Measurements from ENCODE around the gene SLC12A6. TPM values are rescaled to one million over a fixed set of nuclear protein-coding genes. Genes with fewer than 3 reads are reported as not detected.

SLC12A6 gene
- total and polyA plus RNA-seq, 4 experiments from 2014 or later = 1.8 to 72.0 (median 39.7) TPM

DNA sequence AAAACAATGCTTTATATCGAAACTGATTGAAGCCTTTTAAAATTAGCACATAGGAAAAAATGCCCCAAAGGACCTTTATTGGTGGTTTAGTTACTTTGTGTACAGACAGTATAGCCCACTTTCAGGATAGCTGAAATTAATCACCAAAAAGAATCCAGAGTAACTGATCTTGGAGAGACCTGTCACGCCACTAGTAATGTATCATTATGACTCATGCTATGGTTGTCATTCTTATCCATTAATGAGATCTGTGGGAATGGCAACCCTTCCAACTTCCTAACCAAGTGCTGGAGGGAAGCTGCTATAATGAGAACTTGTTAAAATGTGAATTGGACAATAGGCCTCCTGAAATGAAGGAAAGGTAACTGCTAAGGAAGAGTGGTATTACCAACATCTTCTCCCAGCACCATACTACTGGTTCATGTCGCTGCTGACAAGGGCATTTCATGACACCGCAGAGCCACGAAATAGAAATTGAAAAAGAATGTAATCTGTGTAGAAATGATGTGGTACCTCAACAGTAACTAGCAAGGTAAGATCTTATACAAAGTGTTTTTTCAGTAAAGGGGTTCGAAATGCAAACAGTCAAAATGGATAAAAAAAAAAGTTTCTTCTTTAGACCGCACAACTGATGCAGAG is 119.9 kb downstream of the SLC12A6 start:
- Mint-ChIP-seq H3K4me3 (no peak overlapping the region), H3K9me3 (peaks cover 0 to 2% (median 0%) of the 10 kb centered on the region in 8 donors), H3K36me3 (no peaks in the 10 kb centered on the region), H3K4me1 (no peaks in the 10 kb centered on the region), H3K27me3 (peaks cover 0 to 4% of the 10 kb centered on the region in 2 donors), H3K27ac (no peak overlapping the region)
- Histone ChIP-seq H3K4me3 (ENCODE audit: low read length in 2 of 2) (no peak overlapping the region), H3K9me3 (ENCODE audit: control insufficient read depth in 1 of 2, low read length in 2 of 2) (no peaks in the 10 kb centered on the region), H3K27me3 (ENCODE audit: insufficient read depth, low read length) (no peaks in the 10 kb centered on the region), H3K27ac (ENCODE audit: low read depth, low read length) (no peak overlapping the region), H3K36me3 (ENCODE audit: insufficient read depth, low read length) (no peaks in the 10 kb centered on the region), H3K4me1 (ENCODE audit: insufficient read depth, low read length) (no peaks in the 10 kb centered on the region)
- intact Hi-C loops (cut with micrococcal nuclease) = no loop called here
- ChIA-PET POLR2A (ENCODE audit: partially characterized antibody) (no interaction called here), CTCF (ENCODE audit: partially characterized antibody) (interaction anchor here (1.4 to 3.3 kb wide), 2 partner anchors 8 to 150 kb away, joined by 5 to 13 read pairs; partner anchors contain the start of genes KATNBL1 and LPCAT4)
- no peak for DNase-seq

DNA sequence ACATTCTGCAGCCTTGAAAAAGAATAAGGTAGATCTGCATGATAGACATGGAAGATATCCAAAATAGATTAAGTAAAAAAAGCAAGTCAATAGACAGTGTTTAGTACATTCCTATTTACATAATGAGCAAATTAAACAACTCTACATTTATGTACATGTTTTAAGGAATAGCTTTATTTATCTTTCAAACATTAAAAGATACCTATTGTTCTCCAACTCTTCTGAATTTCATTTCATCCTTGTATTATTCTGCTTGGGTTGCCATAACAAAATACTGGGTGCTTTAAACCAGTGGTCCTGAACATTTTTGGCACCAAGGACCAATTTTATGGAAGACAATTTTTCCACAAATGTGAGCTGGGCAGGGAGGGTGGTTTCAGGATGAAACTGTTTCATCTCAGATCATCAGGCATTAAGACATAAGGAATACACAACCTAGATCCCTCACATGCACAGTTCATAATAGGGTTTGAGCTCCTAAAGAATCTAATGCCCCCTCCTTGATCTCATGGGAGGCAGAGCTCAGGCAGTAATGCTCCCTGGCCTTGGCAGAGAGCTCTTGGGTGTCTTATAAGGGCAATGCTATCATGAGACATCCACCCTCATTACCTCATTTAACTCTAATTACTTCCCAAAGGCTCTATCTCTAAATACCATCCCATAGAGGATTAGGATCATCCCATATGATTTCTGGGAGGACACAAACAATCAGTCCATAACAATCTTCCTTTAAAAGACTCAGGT is 120.9 kb downstream of the SLC12A6 start:
- Histone ChIP-seq H3K9me3 (ENCODE audit: control insufficient read depth in 1 of 2, low read length in 2 of 2) (no peaks in the 10 kb centered on the region), H3K36me3 (ENCODE audit: insufficient read depth, low read length) (no peaks in the 10 kb centered on the region), H3K4me1 (ENCODE audit: insufficient read depth, low read length) (no peaks in the 10 kb centered on the region), H3K4me3 (ENCODE audit: low read length in 2 of 2) (no peak overlapping the region), H3K27me3 (ENCODE audit: insufficient read depth, low read length) (no peaks in the 10 kb centered on the region), H3K27ac (ENCODE audit: low read depth, low read length) (no peak overlapping the region)
- DNase-seq = no peak
- POLR2A ChIA-PET (ENCODE audit: partially characterized antibody) = interaction anchor here (0.5 kb wide), 1 partner anchor 7 kb away, joined by 3 read pairs; no protein-coding TSS in a partner anchor
- peaks cover 0 to 4% of the 10 kb centered on the region in 2 donors for H3K27me3 Mint-ChIP-seq
- H3K36me3 Mint-ChIP-seq = no peaks in the 10 kb centered on the region
- no peaks in the 10 kb centered on the region for H3K9me3 Mint-ChIP-seq
- CTCF ChIA-PET (ENCODE audit: partially characterized antibody) = interaction anchor here (1.1 to 1.8 kb wide), 2 partner anchors 114 to 154 kb away, joined by 3 to 4 read pairs; no protein-coding TSS in a partner anchor
- no peak overlapping the region for H3K27ac Mint-ChIP-seq
- no peak overlapping the region for H3K4me3 Mint-ChIP-seq
- H3K4me1 Mint-ChIP-seq = no peaks in the 10 kb centered on the region
- intact Hi-C loops (cut with micrococcal nuclease) = no loop called here

DNA sequence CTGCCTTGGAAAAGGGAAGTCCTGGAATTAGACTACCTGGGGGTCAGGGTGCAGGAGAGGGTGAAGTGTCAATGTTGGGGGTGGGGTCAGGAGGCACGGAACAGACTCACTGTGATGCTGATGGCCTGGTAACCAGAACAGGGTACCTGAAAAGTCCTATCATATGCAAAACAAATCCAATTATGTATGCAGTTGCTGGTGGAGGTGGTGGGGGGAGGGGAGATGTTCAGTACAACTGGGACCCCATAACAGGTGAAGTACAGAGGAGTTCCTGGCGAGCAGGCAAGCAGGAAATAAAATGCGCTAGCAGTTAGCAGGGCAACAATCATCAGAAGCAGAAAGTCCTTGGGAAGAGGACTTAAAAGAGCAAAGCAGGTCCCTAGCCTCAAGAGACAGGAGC is 123.4 kb downstream of the SLC12A6 start:
- CTCF ChIA-PET (ENCODE audit: partially characterized antibody) = no interaction called here
- H3K27ac Mint-ChIP-seq = peak overlapping the region in 1 of 7 donors; percentile 33
- intact Hi-C loops (cut with micrococcal nuclease) = no loop called here

DNA sequence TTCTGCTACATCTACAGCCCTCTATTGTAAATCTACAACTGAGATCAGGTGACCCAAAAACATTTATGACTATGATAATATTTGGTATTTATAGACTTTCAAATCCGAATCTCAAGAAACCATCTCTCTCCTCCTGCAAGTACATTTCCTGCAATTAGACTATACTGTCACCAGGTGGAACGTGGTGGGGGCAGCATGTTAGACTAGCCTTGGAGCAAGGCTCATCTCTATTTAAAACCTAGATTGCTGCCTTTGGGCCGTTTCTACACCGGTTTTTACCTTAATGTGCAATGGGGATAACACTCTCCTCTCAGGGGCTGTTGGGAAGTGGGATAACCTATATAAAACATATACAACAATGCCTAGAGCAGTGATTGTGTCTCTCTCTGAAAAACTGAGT is 123.9 kb downstream of the SLC12A6 start:
- Mint-ChIP-seq H3K9me3 (no peaks in the 10 kb centered on the region), H3K27me3 (peaks cover 0 to 4% of the 10 kb centered on the region in 2 donors), H3K36me3 (no peaks in the 10 kb centered on the region), H3K4me3 (no peak overlapping the region), H3K4me1 (peaks cover 4 to 13% (median 8%) of the 10 kb centered on the region in 4 donors), H3K27ac (peak overlapping the region in 1 of 7 donors; percentile 33)
- no peaks in the 10 kb centered on the region for H3K36me3 ChIP-seq (ENCODE audit: insufficient read depth, low read length)
- intact Hi-C loops (cut with micrococcal nuclease) = no loop called here
- ChIA-PET CTCF (ENCODE audit: partially characterized antibody) (interaction anchor here (1.2 to 6.0 kb wide), 3 partner anchors 11 to 152 kb away, joined by 5 to 118 read pairs (median 6); partner anchors contain the start of gene EMC4), POLR2A (ENCODE audit: partially characterized antibody) (no interaction called here)
- H3K27ac ChIP-seq (ENCODE audit: low read depth, low read length) = no peak overlapping the region
- H3K4me1 ChIP-seq (ENCODE audit: insufficient read depth, low read length) = peaks cover 7% of the 10 kb centered on the region
- H3K4me3 ChIP-seq (ENCODE audit: low read length in 2 of 2) = no peak overlapping the region
- DNase-seq = no peak
- no peaks in the 10 kb centered on the region for H3K27me3 ChIP-seq (ENCODE audit: insufficient read depth, low read length)
- H3K9me3 ChIP-seq (ENCODE audit: control insufficient read depth in 1 of 2, low read length in 2 of 2) = no peaks in the 10 kb centered on the region

More for the DNA sequence above, 123.4 kb downstream of the SLC12A6 start:
- peaks cover 0 to 4% of the 10 kb centered on the region in 2 donors for H3K27me3 Mint-ChIP-seq
- no peak for DNase-seq
- POLR2A ChIA-PET (ENCODE audit: partially characterized antibody) = no interaction called here
- no peaks in the 10 kb centered on the region for H3K36me3 Mint-ChIP-seq
- peaks cover 1 to 8% (median 5%) of the 10 kb centered on the region in 4 donors for H3K4me1 Mint-ChIP-seq
- no peaks in the 10 kb centered on the region for H3K9me3 Mint-ChIP-seq
- Histone ChIP-seq H3K4me1 (ENCODE audit: insufficient read depth, low read length) (peaks cover 3% of the 10 kb centered on the region), H3K27me3 (ENCODE audit: insufficient read depth, low read length) (no peaks in the 10 kb centered on the region), H3K4me3 (ENCODE audit: low read length in 2 of 2) (no peak overlapping the region), H3K27ac (ENCODE audit: low read depth, low read length) (no peak overlapping the region), H3K9me3 (ENCODE audit: control insufficient read depth in 1 of 2, low read length in 2 of 2) (no peaks in the 10 kb centered on the region), H3K36me3 (ENCODE audit: insufficient read depth, low read length) (no peaks in the 10 kb centered on the region)
- H3K4me3 Mint-ChIP-seq = no peak overlapping the region

DNA sequence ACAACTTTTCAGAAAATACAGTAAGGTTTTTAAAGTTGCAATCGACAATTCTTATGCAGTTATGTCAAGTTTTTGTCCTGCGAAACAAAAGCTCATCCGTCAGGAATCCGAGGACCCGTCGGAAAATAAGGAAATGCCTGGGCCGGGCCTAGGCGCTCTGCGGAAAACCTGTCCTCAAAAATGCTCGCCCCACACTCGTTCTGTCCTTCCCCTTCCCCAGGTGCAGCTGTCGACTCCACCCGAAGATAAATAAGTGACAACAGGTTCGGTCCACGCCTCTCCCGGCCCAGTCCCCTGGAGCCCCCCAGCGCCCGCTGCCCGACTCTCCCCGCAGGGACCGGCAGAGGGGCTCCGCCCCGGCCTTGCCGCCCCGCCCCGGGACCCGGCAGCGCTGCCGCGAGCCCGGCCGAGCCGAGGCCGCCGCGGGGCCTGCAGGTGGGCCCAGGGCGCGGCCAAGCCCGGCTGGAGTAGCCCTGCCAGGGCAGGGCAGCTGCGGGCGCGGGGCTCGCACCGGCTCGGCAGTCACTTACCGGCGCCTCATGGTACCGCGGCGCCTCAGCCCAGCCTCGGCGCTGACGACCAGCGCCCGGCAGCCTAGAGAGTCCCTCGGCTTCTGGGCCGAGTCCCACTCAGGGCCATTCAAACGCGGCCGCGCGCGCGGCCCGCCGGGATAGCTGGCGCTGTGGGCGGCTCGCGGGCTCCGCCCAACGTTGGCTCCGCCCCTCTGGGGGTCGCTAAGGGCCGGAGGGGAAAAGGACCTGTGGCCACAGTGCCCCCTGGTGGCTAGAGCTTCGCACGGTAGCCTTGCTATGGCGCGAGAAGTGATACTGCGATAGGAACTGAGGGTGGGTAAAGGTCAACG is 127.9 kb downstream of the SLC12A6 start, which contains the start of gene KATNBL1:
TSS of gene KATNBL1 (minus strand) at position 676 of the 862 bp plus-strand sequence. CDS start 46,420 bp downstream, outside the sequence.
- ChIA-PET POLR2A (ENCODE audit: partially characterized antibody) (interaction anchor here (1.0 to 3.6 kb wide), 10 partner anchors 15 to 778 kb away, joined by 3 to 23 read pairs (median 6); partner anchors contain the start of genes AVEN, EMC4, EMC7 and LPCAT4), CTCF (ENCODE audit: partially characterized antibody) (interaction anchor here (0.7 to 6.0 kb wide), 32 partner anchors 10 to 760 kb away, joined by 3 to 118 read pairs (median 4); partner anchors contain the start of genes AQR, EMC4, EMC7 and LPCAT4)
- Mint-ChIP-seq H3K4me1 (peaks cover 15 to 29% (median 21%) of the 10 kb centered on the region in 4 donors), H3K9me3 (no peaks in the 10 kb centered on the region), H3K27me3 (peaks cover 0 to 4% of the 10 kb centered on the region in 2 donors), H3K27ac (peak within 1 kb of the TSS; percentile 61 to 93 (median 91)), H3K4me3 (peak within 1 kb of the TSS; percentile 88 to 95 (median 92)), H3K36me3 (peaks cover 0 to 7% of the 10 kb centered on the region in 2 donors)
- intact Hi-C loops (cut with micrococcal nuclease) = loop anchor here (1.0 kb wide), 6 partner anchors 15 to 171 kb away; partner anchors contain the start of genes EMC7 and LPCAT4
- no peaks in the 10 kb centered on the region for H3K9me3 ChIP-seq (ENCODE audit: control insufficient read depth in 1 of 2, low read length in 2 of 2)
- H3K4me1 ChIP-seq (ENCODE audit: insufficient read depth, low read length) = peaks cover 13% of the 10 kb centered on the region
- H3K27ac ChIP-seq (ENCODE audit: low read depth, low read length) = peak within 1 kb of the TSS; percentile 66
- DNase-seq = peak; percentile 89 to 92 (median 89)
- no peaks in the 10 kb centered on the region for H3K36me3 ChIP-seq (ENCODE audit: insufficient read depth, low read length)
- no peaks in the 10 kb centered on the region for H3K27me3 ChIP-seq (ENCODE audit: insufficient read depth, low read length)
- peak within 1 kb of the TSS; percentile 37 to 72 for H3K4me3 ChIP-seq (ENCODE audit: low read length in 2 of 2)

DNA sequence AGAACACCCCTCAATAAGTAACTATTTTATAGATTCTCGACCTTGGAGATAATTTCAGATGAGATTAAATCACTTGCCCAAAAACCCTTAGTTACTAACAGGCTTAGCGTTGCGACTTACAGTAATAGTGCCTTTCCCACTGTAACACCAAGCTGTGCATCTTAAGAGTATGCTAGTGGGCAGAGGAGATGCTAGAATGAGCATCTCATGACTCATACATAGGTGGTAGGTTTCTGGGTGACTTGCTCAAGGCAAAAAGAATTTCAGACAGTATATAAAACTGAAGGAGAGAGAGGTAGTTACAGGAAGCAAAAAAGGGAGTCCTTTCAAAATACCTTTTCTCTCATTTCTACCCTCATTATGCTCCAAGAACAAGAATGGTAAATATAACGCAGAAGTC is 131.6 kb downstream of the SLC12A6 start:
- peaks cover 23 to 37% (median 25%) of the 10 kb centered on the region in 4 donors for H3K4me1 Mint-ChIP-seq
- H3K27ac Mint-ChIP-seq = peak overlapping the region in 1 of 7 donors; percentile 69
- DNase-seq = no peak
- H3K9me3 Mint-ChIP-seq = no peaks in the 10 kb centered on the region
- no peaks in the 10 kb centered on the region for H3K27me3 Mint-ChIP-seq
- intact Hi-C loops (cut with micrococcal nuclease) = no loop called here
- POLR2A ChIA-PET (ENCODE audit: partially characterized antibody) = no interaction called here
- peaks cover 13% of the 10 kb centered on the region for H3K4me1 ChIP-seq (ENCODE audit: insufficient read depth, low read length)
- no peaks in the 10 kb centered on the region for H3K27me3 ChIP-seq (ENCODE audit: insufficient read depth, low read length)
- CTCF ChIA-PET (ENCODE audit: partially characterized antibody) = interaction anchor here (2.3 kb wide), 1 partner anchor 144 kb away, joined by 7 read pairs; no protein-coding TSS in a partner anchor
- no peaks in the 10 kb centered on the region for H3K9me3 ChIP-seq (ENCODE audit: control insufficient read depth in 1 of 2, low read length in 2 of 2)
- peaks cover 0 to 7% of the 10 kb centered on the region in 2 donors for H3K36me3 Mint-ChIP-seq
- H3K4me3 ChIP-seq (ENCODE audit: low read length in 2 of 2) = no peak overlapping the region
- H3K36me3 ChIP-seq (ENCODE audit: insufficient read depth, low read length) = no peaks in the 10 kb centered on the region
- H3K4me3 Mint-ChIP-seq = no peak overlapping the region
- no peak overlapping the region for H3K27ac ChIP-seq (ENCODE audit: low read depth, low read length)

Data from CD4-positive, alpha-beta memory T cell (primary cell).